Fibroblast of lung (primary cell): ENCODE measurements around the gene SUGP1. TPM values are rescaled to one million over a fixed set of nuclear protein-coding genes. Genes with fewer than 3 reads are reported as not detected.

Source experiments
- DNase-seq, 2 donors: peaks; one replicate each; pipeline versions ENCODE4 v3.0.0 to v3.0.0-alpha.2; 2010; ENCODE audit warnings: low read depth in 2 of 2
- H2AFZ ChIP-seq: 2 replicates; pipeline ENCODE4 v1.5.1; 2012; ENCODE audit warnings: low read length, control low read depth, inconsistent platforms
- H3K27ac ChIP-seq: 2 replicates; pipeline ENCODE4 v1.5.1; 2011; ENCODE audit warnings: low read length, control low read depth; ENCODE audit not compliant: insufficient read depth
- H3K27me3 ChIP-seq: 2 replicates; pipeline ENCODE4 v1.5.1; 2011; ENCODE audit warnings: mild to moderate bottlenecking, low read length; ENCODE audit not compliant: control insufficient read depth, insufficient read depth
- H3K36me3 ChIP-seq: 2 replicates; pipeline ENCODE4 v1.5.1; 2011; ENCODE audit warnings: low read length; ENCODE audit not compliant: control insufficient read depth, insufficient read depth
- H3K4me1 ChIP-seq: 2 replicates; pipeline ENCODE4 v1.5.1; 2011; ENCODE audit warnings: low read length; ENCODE audit not compliant: control insufficient read depth, insufficient read depth; ENCODE audit errors: extremely low read depth
- H3K4me2 ChIP-seq: 2 replicates; pipeline ENCODE4 v1.5.1; 2011; ENCODE audit warnings: low read length, control low read depth; ENCODE audit not compliant: insufficient read depth; ENCODE audit errors: extremely low read depth
- H3K4me3 ChIP-seq, 4 experiments: fragments of 200-600 bp in 1 of 4; sonication (generic) in 1 of 4; replicated peaks in 1 of 4; 2 replicates each; pipeline ENCODE4 v1.5.1; 2011 to 2016; ENCODE audit warnings: low read length in 4 of 4, low read depth in 3 of 4, mild to moderate bottlenecking in 3 of 4, control low read depth in 2 of 4, inconsistent platforms in 1 of 4, mixed read lengths in 1 of 4; ENCODE audit not compliant: insufficient read depth in 1 of 4; ENCODE audit errors: control extremely low read depth in 1 of 4
- H3K79me2 ChIP-seq: 2 replicates; pipeline ENCODE4 v1.5.1; 2012; ENCODE audit warnings: mild to moderate bottlenecking, low read length, inconsistent platforms; ENCODE audit not compliant: control insufficient read depth, insufficient read depth
- H3K9ac ChIP-seq: 2 replicates; pipeline ENCODE4 v1.5.1; 2011; ENCODE audit warnings: mild to moderate bottlenecking, low read length, control low read depth; ENCODE audit not compliant: insufficient read depth
- H3K9me3 ChIP-seq: 2 replicates; pipeline ENCODE4 v1.5.1; 2012; ENCODE audit warnings: low read depth, low read length; ENCODE audit not compliant: control insufficient read depth, insufficient read depth
- H4K20me1 ChIP-seq: 2 replicates; pipeline ENCODE4 v1.5.1; 2011; ENCODE audit warnings: low read length; ENCODE audit not compliant: control insufficient read depth, insufficient read depth; ENCODE audit errors: extremely low read depth
- CTCF ChIP-seq, 2 donors: IDR thresholded peaks in 1 of 2; conservative IDR thresholded peaks in 1 of 2; 1 replicate in 1 of 2; 2 replicates in 1 of 2; pipeline ENCODE4 v1.5.1; 2011 to 2012; ENCODE audit warnings: low read length in 2 of 2, control low read depth in 1 of 2, inconsistent platforms in 1 of 2, low read depth in 1 of 2, mild to moderate bottlenecking in 1 of 2
- EZH2 ChIP-seq: IDR thresholded peaks from 2 replicates; pipeline ENCODE4 v1.5.1; 2012; ENCODE audit warnings: low read length, control low read depth, mild to moderate bottlenecking; ENCODE audit errors: missing control alignments
- polyA plus RNA-seq, 2 donors: library from polyadenylated mRNA; depleted of rRNA in 1 of 2; stranded (reverse) in 1 of 2; unstranded in 1 of 2; fragments of >200 nt; gene quantifications; 2 replicates each; pipeline ENCODE4 v1.2.1, GENCODE V29; 2011 to 2012; ENCODE audit warnings: missing spikeins in 1 of 2
- total RNA-seq: library from RNA; depleted of rRNA; stranded (reverse); fragments of >200 nt; gene quantifications from 2 replicates; pipeline ENCODE4 v1.2.1, GENCODE V29; 2014

The SUGP1 gene
- total and polyA plus RNA-seq, 2 donors (not counting 1 experiment from before 2014, with no cell fraction given): 17.3 to 27.7 TPM

- Histone ChIP-seq H3K36me3 (no peaks in the 10 kb centered on the region), H3K4me3 (no peak overlapping the region), H3K4me1 (no peaks in the 10 kb centered on the region), H3K79me2 (no peaks in the 10 kb centered on the region), H2AFZ (no peak overlapping the region), H3K27ac (no peak overlapping the region), H4K20me1 (no peaks in the 10 kb centered on the region), H3K9me3 (no peaks in the 10 kb centered on the region), H3K27me3 (no peaks in the 10 kb centered on the region), H3K9ac (no peak overlapping the region), H3K4me2 (no peak overlapping the region)
- DNase-seq: no peak
- no peak for TF ChIP-seq EZH2
- no peak for TF ChIP-seq CTCF (conservative IDR thresholded peaks at IDR 0.05 in 1 of 2, IDR thresholded peaks at IDR 0.05 in 1 of 2; ENCODE audit: low read depth in 1 of 2, low read length in 2 of 2)
These were observed 82.0 kb downstream of the SUGP1 start for GRCh38 chr19:19238126-19238894.

GRCh38 chr19:19236173-19236572 lies 84.1 kb downstream of the SUGP1 start:
- no peak for TF ChIP-seq CTCF (conservative IDR thresholded peaks at IDR 0.05 in 1 of 2, IDR thresholded peaks at IDR 0.05 in 1 of 2; ENCODE audit: low read depth in 1 of 2, low read length in 2 of 2)
- TF ChIP-seq EZH2: no peak
- no peak overlapping the region for H3K4me3 ChIP-seq
- no peaks in the 10 kb centered on the region for H3K9me3 ChIP-seq
- H3K4me1 ChIP-seq: no peaks in the 10 kb centered on the region
- H3K9ac ChIP-seq: no peak overlapping the region
- no peaks in the 10 kb centered on the region for H4K20me1 ChIP-seq
- H3K36me3 ChIP-seq: no peaks in the 10 kb centered on the region
- DNase-seq: no peak
- H3K79me2 ChIP-seq: no peaks in the 10 kb centered on the region
- no peak overlapping the region for H3K4me2 ChIP-seq
- H2AFZ ChIP-seq: no peak overlapping the region
- no peak overlapping the region for H3K27ac ChIP-seq
- no peaks in the 10 kb centered on the region for H3K27me3 ChIP-seq

GRCh38 chr19:19234220-19234816 lies 86.0 kb downstream of the SUGP1 start:
- Histone ChIP-seq H3K9me3 (no peaks in the 10 kb centered on the region), H3K9ac (no peak overlapping the region)
- TF ChIP-seq CTCF (conservative IDR thresholded peaks at IDR 0.05 in 1 of 2, IDR thresholded peaks at IDR 0.05 in 1 of 2; ENCODE audit: low read depth in 1 of 2, low read length in 2 of 2) (no peak), EZH2 (no peak)

More at GRCh38 chr19:19234220-19234816, 86.0 kb downstream of the SUGP1 start:
- no peaks in the 10 kb centered on the region for H3K4me1 ChIP-seq
- no peaks in the 10 kb centered on the region for H3K36me3 ChIP-seq
- no peak overlapping the region for H2AFZ ChIP-seq
- no peak for DNase-seq
- no peak overlapping the region for H3K4me2 ChIP-seq
- H4K20me1 ChIP-seq: no peaks in the 10 kb centered on the region
- H3K27me3 ChIP-seq: no peaks in the 10 kb centered on the region
- no peaks in the 10 kb centered on the region for H3K79me2 ChIP-seq
- H3K27ac ChIP-seq: no peak overlapping the region
- no peak overlapping the region for H3K4me3 ChIP-seq
